Glutamatergic neuron (in vitro differentiated cells): ENCODE measurements around the gene NUDT22. TPM values are rescaled to one million over a fixed set of nuclear protein-coding genes. Genes with fewer than 3 reads are reported as not detected.
A peak's percentile ranks its signal among the peaks of the same experiment; 100 is the strongest.

Source experiments
- DNase-seq: peaks from one replicate; pipeline ENCODE4 v3.0.0; 2022
- H3K27ac Mint-ChIP-seq: one replicate; pipeline ENCODE4 v1.8.0; 2020; ENCODE audit warnings: mild to moderate bottlenecking, mixed read lengths, inconsistent platforms; ENCODE audit not compliant: unreplicated experiment
- H3K27me3 Mint-ChIP-seq: one replicate; pipeline ENCODE4 v1.8.0; 2020; ENCODE audit warnings: mild to moderate bottlenecking, moderate library complexity, mixed read lengths, inconsistent platforms; ENCODE audit not compliant: unreplicated experiment
- H3K36me3 Mint-ChIP-seq: one replicate; pipeline ENCODE4 v1.8.0; 2020; ENCODE audit warnings: mild to moderate bottlenecking, mixed read lengths, inconsistent platforms; ENCODE audit not compliant: unreplicated experiment
- H3K4me1 Mint-ChIP-seq: one replicate; pipeline ENCODE4 v1.8.0; 2020; ENCODE audit warnings: mild to moderate bottlenecking, low read depth, mixed read lengths, inconsistent platforms; ENCODE audit not compliant: unreplicated experiment
- H3K4me3 Mint-ChIP-seq: one replicate; pipeline ENCODE4 v1.8.0; 2020; ENCODE audit warnings: mild to moderate bottlenecking, mixed read lengths, inconsistent platforms; ENCODE audit not compliant: unreplicated experiment
- H3K9me3 Mint-ChIP-seq: one replicate; pipeline ENCODE4 v1.8.0; 2020; ENCODE audit warnings: mild to moderate bottlenecking, moderate library complexity, mixed read lengths, inconsistent platforms; ENCODE audit not compliant: unreplicated experiment
- CTCF ChIP-seq: fragments of 200-600 bp; sonication (generic); IDR thresholded peaks from one replicate; pipeline ENCODE4 v1.5.0; 2021; ENCODE audit not compliant: partially characterized antibody, unreplicated experiment
- total RNA-seq: library from RNA; stranded (reverse); fragmentation: NEBNext Ultra II Directional; extraction: Animal tissue kit (Norgen Biotek cat#: 25700); gene quantifications from one replicate; pipeline ENCODE4 v1.2.1, GENCODE V29; 2021; ENCODE audit not compliant: unreplicated experiment

NUDT22 gene
- total RNA-seq, 1 donor from 2014 or later: 37.0 TPM

GRCh38 chr11:64266339-64266738 is 40.3 kb downstream of the NUDT22 start:
- Mint-ChIP-seq H3K36me3 (no peaks in the 10 kb centered on the region), H3K27ac (no peak overlapping the region), H3K4me1 (peaks cover 2% of the 10 kb centered on the region), H3K4me3 (no peak overlapping the region), H3K27me3 (peaks cover 15% of the 10 kb centered on the region), H3K9me3 (peaks cover 16% of the 10 kb centered on the region)
- no peak for TF ChIP-seq CTCF
- DNase-seq: no peak

GRCh38 chr11:64267207-64267945 is 41.3 kb downstream of the NUDT22 start:
- peak overlapping the region; percentile 34 for H3K27ac Mint-ChIP-seq

GRCh38 chr11:64268025-64268892 is 42.2 kb downstream of the NUDT22 start:
- DNase-seq: no peak
- TF ChIP-seq CTCF: no peak

More at GRCh38 chr11:64267207-64267945, 41.3 kb downstream of the NUDT22 start:
- peaks cover 16% of the 10 kb centered on the region for H3K9me3 Mint-ChIP-seq
- peaks cover 2% of the 10 kb centered on the region for H3K4me1 Mint-ChIP-seq
- H3K4me3 Mint-ChIP-seq: peak overlapping the region; percentile 55
- no peaks in the 10 kb centered on the region for H3K36me3 Mint-ChIP-seq
- TF ChIP-seq CTCF: no peak
- DNase-seq: no peak
- peaks cover 17% of the 10 kb centered on the region for H3K27me3 Mint-ChIP-seq

GRCh38 chr11:64268893-64269539 is 42.9 kb downstream of the NUDT22 start:
- Mint-ChIP-seq H3K27ac (peak overlapping the region; percentile 95), H3K36me3 (no peaks in the 10 kb centered on the region), H3K4me1 (peaks cover 2% of the 10 kb centered on the region), H3K27me3 (peaks cover 15% of the 10 kb centered on the region), H3K4me3 (peak overlapping the region; percentile 90), H3K9me3 (peaks cover 16% of the 10 kb centered on the region)
- TF ChIP-seq CTCF: no peak
- DNase-seq: peak; percentile 69

More at GRCh38 chr11:64268025-64268892, 42.2 kb downstream of the NUDT22 start:
- Mint-ChIP-seq H3K4me3 (peak overlapping the region; percentile 90), H3K9me3 (peaks cover 16% of the 10 kb centered on the region), H3K27me3 (peaks cover 15% of the 10 kb centered on the region), H3K36me3 (no peaks in the 10 kb centered on the region), H3K4me1 (peaks cover 2% of the 10 kb centered on the region), H3K27ac (peak overlapping the region; percentile 95)
